ENCODE results near the gene MBNL1. TPM values are rescaled to one million over a fixed set of nuclear protein-coding genes. Genes with fewer than 3 reads are reported as not detected.

The MBNL1 gene
- total RNA-seq, 6 experiments from 2014 or later, result 49.9 to 89.6 (median 63.2) TPM

- WGBS (ENCODE audit: insufficient coverage, low coverage, low lambda C conversion rate, missing lambda C conversion rate), result 100% methylated on average over 2 of the region's 2 CpGs
- intact Hi-C loops (cut with DNase I), result no loop called here
- Histone ChIP-seq H3K4me3 (no peak overlapping the region), H3K27ac (no peak overlapping the region), H3K27me3 (no peaks in the 10 kb centered on the region), H3K4me1 (peaks cover 0 to 17% (median 0%) of the 10 kb centered on the region in 4 donors), H3K36me3 (no peaks in the 10 kb centered on the region), H3K9me3 (no peaks in the 10 kb centered on the region)
- no peak for DNase-seq
- ATAC-seq, result no peak
- TF ChIP-seq, protein P1, sequence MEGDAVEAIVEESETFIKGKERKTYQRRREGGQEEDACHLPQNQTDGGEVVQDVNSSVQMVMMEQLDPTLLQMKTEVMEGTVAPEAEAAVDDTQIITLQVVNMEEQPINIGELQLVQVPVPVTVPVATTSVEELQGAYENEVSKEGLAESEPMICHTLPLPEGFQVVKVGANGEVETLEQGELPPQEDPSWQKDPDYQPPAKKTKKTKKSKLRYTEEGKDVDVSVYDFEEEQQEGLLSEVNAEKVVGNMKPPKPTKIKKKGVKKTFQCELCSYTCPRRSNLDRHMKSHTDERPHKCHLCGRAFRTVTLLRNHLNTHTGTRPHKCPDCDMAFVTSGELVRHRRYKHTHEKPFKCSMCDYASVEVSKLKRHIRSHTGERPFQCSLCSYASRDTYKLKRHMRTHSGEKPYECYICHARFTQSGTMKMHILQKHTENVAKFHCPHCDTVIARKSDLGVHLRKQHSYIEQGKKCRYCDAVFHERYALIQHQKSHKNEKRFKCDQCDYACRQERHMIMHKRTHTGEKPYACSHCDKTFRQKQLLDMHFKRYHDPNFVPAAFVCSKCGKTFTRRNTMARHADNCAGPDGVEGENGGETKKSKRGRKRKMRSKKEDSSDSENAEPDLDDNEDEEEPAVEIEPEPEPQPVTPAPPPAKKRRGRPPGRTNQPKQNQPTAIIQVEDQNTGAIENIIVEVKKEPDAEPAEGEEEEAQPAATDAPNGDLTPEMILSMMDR (IDR thresholded peaks at IDR 0.05), result no peak
- no peak for TF ChIP-seq POLR2A (IDR thresholded peaks at IDR 0.05)
Observed at GRCh38 chr3:152390647-152391046, 121.9 kb downstream of the MBNL1 start.

GRCh38 chr3:152391671-152392070 is 122.9 kb downstream of the MBNL1 start:
- Histone ChIP-seq H3K4me3 (no peak overlapping the region), H3K4me1 (peaks cover 0 to 15% (median 0%) of the 10 kb centered on the region in 4 donors), H3K9me3 (no peaks in the 10 kb centered on the region), H3K27ac (no peak overlapping the region), H3K36me3 (no peaks in the 10 kb centered on the region), H3K27me3 (no peaks in the 10 kb centered on the region)
- TF ChIP-seq POLR2A (IDR thresholded peaks at IDR 0.05), result no peak
- ATAC-seq, result no peak
- no peak for DNase-seq
- intact Hi-C loops (cut with DNase I), result no loop called here
- 74% methylated on average over 1 of the region's 1 CpG for WGBS (ENCODE audit: insufficient coverage, low coverage, low lambda C conversion rate, missing lambda C conversion rate)

GRCh38 chr3:152392272-152392880 is 123.6 kb downstream of the MBNL1 start:
- Histone ChIP-seq H3K9me3 (no peaks in the 10 kb centered on the region), H3K27ac (no peak overlapping the region), H3K27me3 (no peaks in the 10 kb centered on the region), H3K4me3 (no peak overlapping the region), H3K36me3 (no peaks in the 10 kb centered on the region), H3K4me1 (peaks cover 0 to 14% (median 0%) of the 10 kb centered on the region in 4 donors)
- no peak for TF ChIP-seq POLR2A (IDR thresholded peaks at IDR 0.05)
- TF ChIP-seq, protein P1 (IDR thresholded peaks at IDR 0.05), result no peak
- ATAC-seq (no peak), DNase-seq (no peak)
- intact Hi-C loops (cut with DNase I), result no loop called here
- 60% methylated on average over 1 of the region's 1 CpG for WGBS (ENCODE audit: insufficient coverage, low coverage, low lambda C conversion rate, missing lambda C conversion rate)

- 89% methylated on average over 1 of the region's 1 CpG for WGBS (ENCODE audit: insufficient coverage, low coverage, low lambda C conversion rate, missing lambda C conversion rate)
- no peaks in the 10 kb centered on the region for H3K9me3 ChIP-seq
- TF ChIP-seq, protein P1 (IDR thresholded peaks at IDR 0.05), result no peak
- no peak for TF ChIP-seq POLR2A (IDR thresholded peaks at IDR 0.05)
- intact Hi-C loops (cut with DNase I), result no loop called here
- no peaks in the 10 kb centered on the region for H3K36me3 ChIP-seq
- no peaks in the 10 kb centered on the region for H3K27me3 ChIP-seq
- DNase-seq, result no peak
- no peak overlapping the region for H3K27ac ChIP-seq
- no peak overlapping the region for H3K4me3 ChIP-seq
- peaks cover 0 to 14% (median 0%) of the 10 kb centered on the region in 4 donors for H3K4me1 ChIP-seq
- ATAC-seq, result no peak
Observed at GRCh38 chr3:152394246-152394645, 125.5 kb downstream of the MBNL1 start.

DNA sequence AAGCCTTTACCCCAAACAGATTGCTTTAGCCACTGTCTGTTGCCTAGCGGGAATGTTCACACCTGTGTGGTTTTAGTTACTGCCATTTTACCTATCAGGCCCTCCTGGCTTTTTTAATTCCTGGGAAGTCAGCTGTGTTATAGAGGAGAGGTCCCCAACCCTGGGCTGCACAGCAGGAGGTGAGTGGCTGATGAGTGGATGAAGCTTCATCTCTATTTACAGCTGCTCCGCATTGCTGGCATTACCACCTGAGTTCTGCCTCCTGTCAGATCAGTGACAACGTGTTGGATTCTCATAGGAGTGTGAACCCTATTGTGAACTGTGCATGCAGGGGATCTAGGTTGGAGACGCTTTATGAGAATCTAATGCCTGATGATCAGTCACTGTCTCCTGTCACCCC is 127.0 kb downstream of the MBNL1 start:
- TF ChIP-seq POLR2A (IDR thresholded peaks at IDR 0.05), result no peak
- TF ChIP-seq, protein P1 (IDR thresholded peaks at IDR 0.05), result no peak
- WGBS (ENCODE audit: insufficient coverage, low coverage, low lambda C conversion rate, missing lambda C conversion rate), result 93% methylated on average over 4 of the region's 4 CpGs
- intact Hi-C loops (cut with DNase I), result no loop called here
- Histone ChIP-seq H3K27ac (no peak overlapping the region), H3K36me3 (no peaks in the 10 kb centered on the region), H3K9me3 (no peaks in the 10 kb centered on the region), H3K4me1 (peaks cover 0 to 25% (median 4%) of the 10 kb centered on the region in 4 donors), H3K4me3 (no peak overlapping the region), H3K27me3 (no peaks in the 10 kb centered on the region)
- ATAC-seq (no peak), DNase-seq (no peak)
